ENCODE results near the gene ASNS.
"Not testable (repeated sequence)": the region's sequence is repeated elsewhere in the genome, so short reads cannot be mapped to it uniquely, and the experiment has no call there.

The ASNS gene

DNA sequence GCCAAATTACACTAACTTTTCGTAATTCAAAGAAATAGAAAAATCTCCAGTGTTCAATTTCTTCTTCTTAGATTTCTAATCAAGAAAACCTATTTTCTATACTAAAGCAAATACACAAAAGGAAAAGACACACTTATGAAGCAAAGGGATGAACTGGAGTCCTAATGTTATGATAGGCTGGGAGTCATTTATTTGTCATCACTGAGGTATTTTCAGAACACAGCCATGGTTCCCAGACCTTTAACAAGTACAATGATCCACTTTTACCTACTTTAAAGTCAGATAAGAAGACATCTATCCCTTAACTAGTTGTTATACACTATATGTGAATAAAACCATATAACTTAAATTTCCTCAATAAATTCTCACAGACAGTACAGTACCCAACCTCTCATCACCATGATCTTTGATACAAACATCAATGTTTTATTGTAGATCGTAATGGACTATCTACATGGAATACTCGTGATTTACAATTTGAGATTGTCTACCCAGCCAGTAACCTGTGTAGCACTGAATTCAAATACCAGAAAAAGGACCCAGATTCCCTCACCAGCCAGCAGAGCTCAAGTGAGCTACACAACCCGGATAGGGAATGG, 12.5 kb downstream of the ASNS start:
- Histone ChIP-seq H2AFZ (no peak overlapping the region), H3K4me1 (no peaks in the 10 kb centered on the region), H3K9ac (no peak overlapping the region), H3K79me2 (no peaks in the 10 kb centered on the region), H3K27me3 (ENCODE audit: control insufficient read depth, insufficient read depth, low read length) (no peaks in the 10 kb centered on the region), H3K4me2 (ENCODE audit: low read length) (no peak overlapping the region), H3K27ac (no peak overlapping the region), H3K4me3 (ENCODE audit: low read depth, low read length) (no peak overlapping the region), H3K9me3 (ENCODE audit: control insufficient read depth, low read length) (no peaks in the 10 kb centered on the region), H3K36me3 (ENCODE audit: control insufficient read depth, insufficient read depth, low read length) (no peaks in the 10 kb centered on the region)
- TF ChIP-seq, protein P1, sequence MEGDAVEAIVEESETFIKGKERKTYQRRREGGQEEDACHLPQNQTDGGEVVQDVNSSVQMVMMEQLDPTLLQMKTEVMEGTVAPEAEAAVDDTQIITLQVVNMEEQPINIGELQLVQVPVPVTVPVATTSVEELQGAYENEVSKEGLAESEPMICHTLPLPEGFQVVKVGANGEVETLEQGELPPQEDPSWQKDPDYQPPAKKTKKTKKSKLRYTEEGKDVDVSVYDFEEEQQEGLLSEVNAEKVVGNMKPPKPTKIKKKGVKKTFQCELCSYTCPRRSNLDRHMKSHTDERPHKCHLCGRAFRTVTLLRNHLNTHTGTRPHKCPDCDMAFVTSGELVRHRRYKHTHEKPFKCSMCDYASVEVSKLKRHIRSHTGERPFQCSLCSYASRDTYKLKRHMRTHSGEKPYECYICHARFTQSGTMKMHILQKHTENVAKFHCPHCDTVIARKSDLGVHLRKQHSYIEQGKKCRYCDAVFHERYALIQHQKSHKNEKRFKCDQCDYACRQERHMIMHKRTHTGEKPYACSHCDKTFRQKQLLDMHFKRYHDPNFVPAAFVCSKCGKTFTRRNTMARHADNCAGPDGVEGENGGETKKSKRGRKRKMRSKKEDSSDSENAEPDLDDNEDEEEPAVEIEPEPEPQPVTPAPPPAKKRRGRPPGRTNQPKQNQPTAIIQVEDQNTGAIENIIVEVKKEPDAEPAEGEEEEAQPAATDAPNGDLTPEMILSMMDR (IDR thresholded peaks at IDR 0.05) = no peak

GRCh38 chr7:97858221-97858620, 14.0 kb downstream of the ASNS start:
- TF ChIP-seq, protein P1 (IDR thresholded peaks at IDR 0.05) = no peak
- H3K27me3 ChIP-seq (ENCODE audit: control insufficient read depth, insufficient read depth, low read length) = no peaks in the 10 kb centered on the region
- H3K9ac ChIP-seq = no peak overlapping the region
- H3K4me2 ChIP-seq (ENCODE audit: low read length) = no peak overlapping the region
- H2AFZ ChIP-seq = no peak overlapping the region
- no peaks in the 10 kb centered on the region for H3K4me1 ChIP-seq
- no peak overlapping the region for H3K27ac ChIP-seq
- no peak overlapping the region for H3K4me3 ChIP-seq (ENCODE audit: low read depth, low read length)
- no peaks in the 10 kb centered on the region for H3K79me2 ChIP-seq
- H3K9me3 ChIP-seq (ENCODE audit: control insufficient read depth, low read length) = no peaks in the 10 kb centered on the region
- no peaks in the 10 kb centered on the region for H3K36me3 ChIP-seq (ENCODE audit: control insufficient read depth, insufficient read depth, low read length)

GRCh38 chr7:97857544-97857943, 14.7 kb downstream of the ASNS start:
- Histone ChIP-seq H3K4me2 (ENCODE audit: low read length) (no peak overlapping the region), H3K4me3 (ENCODE audit: low read depth, low read length) (no peak overlapping the region), H3K27me3 (ENCODE audit: control insufficient read depth, insufficient read depth, low read length) (no peaks in the 10 kb centered on the region), H3K36me3 (ENCODE audit: control insufficient read depth, insufficient read depth, low read length) (no peaks in the 10 kb centered on the region), H2AFZ (no peak overlapping the region), H3K4me1 (no peaks in the 10 kb centered on the region), H3K9me3 (ENCODE audit: control insufficient read depth, low read length) (no peaks in the 10 kb centered on the region), H3K9ac (no peak overlapping the region), H3K27ac (no peak overlapping the region), H3K79me2 (no peaks in the 10 kb centered on the region)
- TF ChIP-seq, protein P1 (IDR thresholded peaks at IDR 0.05) = no peak

DNA sequence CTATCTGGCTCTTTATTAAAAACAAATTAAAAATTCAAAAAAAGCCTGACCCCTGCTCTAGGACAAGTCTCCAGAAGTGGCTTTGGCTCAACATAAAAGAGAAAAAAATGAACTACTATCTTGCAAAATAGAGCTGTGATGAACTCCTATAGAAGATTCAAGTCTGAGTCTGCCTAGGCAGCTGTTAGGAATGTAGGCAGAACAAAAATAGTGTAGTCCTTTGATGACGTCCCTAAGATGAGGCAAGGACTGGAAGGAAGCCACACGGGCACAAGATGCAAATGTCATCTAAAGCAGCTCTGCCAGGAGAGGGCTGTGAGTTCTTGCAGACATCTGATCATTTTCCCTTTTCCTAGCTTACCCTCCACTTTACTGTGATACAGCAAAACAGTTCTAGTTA, 20.5 kb downstream of the ASNS start:
- Histone ChIP-seq H3K9ac (no peak overlapping the region), H2AFZ (no peak overlapping the region), H3K79me2 (no peaks in the 10 kb centered on the region), H3K9me3 (ENCODE audit: control insufficient read depth, low read length) (no peaks in the 10 kb centered on the region), H3K27ac (no peak overlapping the region), H3K27me3 (ENCODE audit: control insufficient read depth, insufficient read depth, low read length) (no peaks in the 10 kb centered on the region), H3K4me2 (ENCODE audit: low read length) (no peak overlapping the region), H3K4me1 (no peaks in the 10 kb centered on the region), H3K36me3 (ENCODE audit: control insufficient read depth, insufficient read depth, low read length) (no peaks in the 10 kb centered on the region), H3K4me3 (ENCODE audit: low read depth, low read length) (no peak overlapping the region)
- TF ChIP-seq, protein P1 (IDR thresholded peaks at IDR 0.05) = no peak

DNA sequence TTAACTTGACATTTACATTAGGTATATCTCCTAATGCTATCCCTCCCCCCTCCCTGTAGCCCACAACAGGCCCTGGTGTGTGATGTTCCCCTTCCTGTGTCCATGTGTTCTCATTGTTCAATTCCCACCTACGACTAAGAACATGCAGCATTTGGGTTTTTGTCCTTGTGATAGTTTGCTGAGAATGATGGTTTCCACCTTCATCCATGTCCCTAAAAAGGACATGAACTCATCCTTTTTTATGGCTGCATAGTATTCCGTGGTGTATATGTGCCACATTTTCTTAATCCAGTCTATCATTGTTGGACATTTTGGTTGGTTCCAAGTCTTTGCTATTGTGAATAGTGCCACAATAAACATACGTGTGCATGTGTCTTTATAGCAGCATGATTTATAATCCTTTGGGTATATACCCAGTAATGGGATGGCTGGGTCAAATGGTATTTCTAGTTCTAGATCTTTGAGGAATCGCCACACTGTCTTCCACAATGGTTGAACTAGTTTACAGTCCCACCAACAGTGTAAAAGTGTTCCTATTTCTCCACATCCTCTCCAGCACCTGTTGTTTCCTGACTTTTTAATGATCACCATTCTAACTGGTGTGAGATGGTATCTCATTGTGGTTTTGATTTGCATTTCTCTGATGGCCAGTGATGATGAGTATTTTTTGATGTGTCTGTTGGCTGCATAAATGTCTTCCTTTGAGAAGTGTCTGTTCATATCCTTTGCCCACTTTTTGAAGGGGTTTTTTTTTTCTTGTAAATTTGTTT, 21.8 kb downstream of the ASNS start:
- not testable (repeated sequence) for H3K79me2 ChIP-seq, H3K27ac ChIP-seq

More for the DNA sequence above, 21.8 kb downstream of the ASNS start:
- H3K4me2 ChIP-seq (ENCODE audit: low read length); H3K36me3 ChIP-seq (ENCODE audit: control insufficient read depth, insufficient read depth, low read length); H3K27me3 ChIP-seq (ENCODE audit: control insufficient read depth, insufficient read depth, low read length); H2AFZ ChIP-seq; H3K4me1 ChIP-seq; H3K9ac ChIP-seq; H3K4me3 ChIP-seq (ENCODE audit: low read depth, low read length); H3K9me3 ChIP-seq (ENCODE audit: control insufficient read depth, low read length): not testable (repeated sequence)
